HG02973 (cell line): ENCODE results near the gene GDF3.
"Not testable (repeated sequence)": the region's sequence is repeated elsewhere in the genome, so short reads cannot be mapped to it uniquely, and the experiment has no call there.

Experiments
- ATAC-seq: cut with Tn5 transposase; IDR thresholded peaks from one replicate; pipeline ENCODE4 v1.9.1; 2021; ENCODE audit warnings: moderate library complexity; ENCODE audit not compliant: unreplicated experiment

The GDF3 gene

DNA sequence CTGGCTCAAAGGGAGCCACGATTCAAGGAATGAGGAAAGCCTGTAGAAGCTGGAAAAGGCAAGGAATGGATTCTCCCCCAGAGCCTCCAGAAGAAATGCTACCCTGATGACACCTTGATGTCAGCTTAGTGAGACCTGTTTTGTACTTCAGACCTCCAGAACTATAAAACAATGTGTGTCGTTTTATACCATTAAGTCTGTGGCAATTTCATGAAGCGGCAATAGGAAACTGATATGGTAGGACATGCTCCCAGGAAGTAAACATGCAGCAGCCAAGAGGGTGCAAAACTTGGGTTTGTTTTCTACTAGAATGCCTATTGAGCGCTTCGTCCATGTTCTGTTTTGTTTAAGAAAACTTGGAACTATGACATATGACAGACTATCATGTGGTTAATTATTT is 27.4 kb downstream of the GDF3 start:
- no peak for ATAC-seq

DNA sequence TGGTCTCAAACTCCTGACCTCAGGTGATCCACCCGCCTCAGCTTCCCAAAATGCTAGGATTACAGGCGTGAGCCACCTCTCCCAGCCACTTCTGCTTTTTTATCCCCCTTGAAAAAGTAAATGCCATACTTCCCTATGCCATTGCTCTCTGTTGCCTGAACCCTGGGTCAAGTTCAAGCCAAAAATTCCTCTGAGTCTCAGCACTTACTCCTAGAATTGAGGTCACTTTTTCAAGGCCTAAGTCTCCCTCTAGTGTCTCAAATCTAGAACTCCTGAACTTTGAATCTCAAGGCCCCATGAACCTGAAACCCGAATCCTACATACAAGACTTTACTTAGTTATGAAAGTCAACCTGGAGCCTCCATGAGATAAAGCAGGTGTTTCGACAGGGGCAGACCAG is 28.4 kb downstream of the GDF3 start:
- no peak for ATAC-seq

- ATAC-seq, result no peak
Observed at GRCh38 chr12:7666595-7666994, 29.0 kb downstream of the GDF3 start.

GRCh38 chr12:7661741-7662140 is 33.8 kb downstream of the GDF3 start:
- no peak for ATAC-seq

DNA sequence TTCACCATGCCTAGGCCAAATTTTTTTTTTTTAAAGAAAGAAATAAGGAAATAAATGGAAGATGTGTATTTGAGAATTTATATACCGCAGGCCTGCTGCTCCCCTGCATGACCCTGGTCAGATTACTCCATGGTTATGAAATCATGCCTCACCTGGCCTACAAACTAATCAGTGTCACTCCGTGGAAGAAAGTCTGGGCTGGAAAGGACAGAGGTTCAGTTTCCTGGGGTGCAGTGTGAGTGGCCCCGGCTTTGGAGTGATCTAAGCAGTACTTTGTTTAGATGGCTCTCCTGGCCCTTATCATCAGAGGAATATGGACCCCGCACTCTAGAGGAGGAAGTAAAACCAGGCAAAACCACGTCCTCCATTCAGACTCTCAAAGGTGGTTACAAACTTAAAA is 39.5 kb downstream of the GDF3 start:
- ATAC-seq, result no peak

GRCh38 chr12:7650091-7650490 is 45.5 kb downstream of the GDF3 start:
- ATAC-seq, result no peak

DNA sequence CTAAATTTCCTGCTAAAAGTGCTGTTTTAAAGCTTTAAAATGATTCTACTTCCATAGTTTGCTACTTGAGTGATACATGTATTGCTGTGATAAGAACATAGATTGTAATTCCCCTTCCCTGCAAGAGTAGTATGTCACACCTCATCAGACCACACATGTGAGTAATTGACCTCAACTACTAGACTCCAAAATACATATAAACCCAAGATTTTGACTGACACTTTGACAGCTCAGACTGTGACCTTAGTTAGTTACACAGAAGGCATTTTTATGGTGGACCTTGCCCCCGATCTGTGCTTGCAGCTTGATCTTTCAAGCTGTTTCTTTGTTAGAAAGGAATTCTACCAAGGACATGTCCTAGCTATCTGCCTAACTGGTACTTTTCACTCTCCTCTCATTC is 48.5 kb downstream of the GDF3 start:
- no peak for ATAC-seq

GRCh38 chr12:7646178-7646475 is 49.4 kb downstream of the GDF3 start:
- ATAC-seq, result no peak

- no peak for ATAC-seq
Observed at GRCh38 chr12:7645395-7646177, 50.0 kb downstream of the GDF3 start.

DNA sequence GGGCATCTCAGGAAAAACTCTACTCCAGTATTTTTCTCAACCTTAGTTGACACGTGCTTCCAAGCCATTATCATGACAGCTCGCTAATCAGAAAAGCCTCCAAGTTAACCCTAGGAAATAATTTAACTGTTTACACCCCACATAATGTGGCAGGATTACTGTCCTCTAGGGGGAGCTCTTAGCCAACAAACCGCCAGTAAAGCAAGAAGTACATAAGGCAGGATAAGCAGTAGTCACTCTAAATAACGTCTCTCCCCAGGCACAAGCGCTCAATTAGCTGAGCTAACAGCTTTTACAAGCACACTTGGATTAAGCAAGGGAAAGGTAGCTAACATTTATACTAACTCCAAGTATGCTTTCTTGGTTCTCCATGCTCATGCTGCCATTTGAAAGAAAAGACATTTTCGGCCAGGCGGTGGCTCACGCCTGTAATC is 52.7 kb downstream of the GDF3 start:
- ATAC-seq, result no peak

DNA sequence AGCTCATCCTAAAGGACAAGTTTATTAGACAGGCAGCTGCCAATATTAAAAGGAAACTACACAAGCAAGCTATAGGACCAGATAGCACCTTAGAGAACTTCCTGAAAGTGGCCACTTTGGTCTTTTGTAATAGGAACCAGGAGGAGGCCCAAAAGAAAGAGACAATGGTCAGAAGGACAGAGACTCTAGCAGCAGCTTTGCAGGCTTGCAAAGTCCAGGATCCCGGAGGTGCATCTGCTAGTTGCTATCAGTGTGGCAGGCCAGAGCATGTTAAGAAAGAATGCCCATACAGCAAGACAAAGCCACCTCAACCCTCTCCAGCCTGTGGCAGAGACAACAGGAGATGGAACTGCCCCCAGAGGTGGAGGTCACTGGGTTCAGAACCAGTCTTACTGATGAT is 53.3 kb downstream of the GDF3 start:
- no peak for ATAC-seq

GRCh38 chr12:7640123-7640995 is 55.2 kb downstream of the GDF3 start:
- ATAC-seq, result not testable (repeated sequence)
